Keratinocyte (primary cell): ENCODE results near the gene DGKQ. TPM values are rescaled to one million over a fixed set of nuclear protein-coding genes. Genes with fewer than 3 reads are reported as not detected.

Experiments used
- DNase-seq: peaks from one replicate; pipeline ENCODE4 v3.0.0-alpha.2; 2011; ENCODE audit warnings: low read depth, missing footprints, low spot score
- FAIRE-seq: peaks from 2 replicates; lab custom pipeline; 2011; peaks lifted over from hg19 to GRCh38; lab: Jason Lieb, UNC
- H2AFZ ChIP-seq: 2 replicates; pipeline ENCODE4 v1.6.0; 2012; ENCODE audit warnings: low read length, control low read depth, inconsistent platforms; ENCODE audit not compliant: control insufficient read depth
- H3K27ac ChIP-seq: 2 replicates; pipeline ENCODE4 v1.5.1; 2011; ENCODE audit warnings: low read length; ENCODE audit not compliant: control insufficient read depth, insufficient read depth
- H3K27me3 ChIP-seq: 3 replicates; pipeline ENCODE4 v1.6.0; 2011; ENCODE audit warnings: low read length; ENCODE audit not compliant: control insufficient read depth, insufficient read depth; ENCODE audit errors: extremely low read depth
- H3K36me3 ChIP-seq, 2 experiments: 2 replicates in 1 of 2; 3 replicates in 1 of 2; pipeline ENCODE4 v1.5.1; 2011; ENCODE audit warnings: low read length in 2 of 2, mild to moderate bottlenecking in 1 of 2; ENCODE audit not compliant: control insufficient read depth in 2 of 2, insufficient read depth in 2 of 2; ENCODE audit errors: extremely low read depth in 1 of 2
- H3K4me1 ChIP-seq: 3 replicates; pipeline ENCODE4 v1.5.1; 2011; ENCODE audit warnings: low read length; ENCODE audit not compliant: control insufficient read depth, insufficient read depth; ENCODE audit errors: extremely low read depth
- H3K4me2 ChIP-seq: 3 replicates; pipeline ENCODE4 v1.6.0; 2011; ENCODE audit warnings: low read depth, low read length; ENCODE audit not compliant: control insufficient read depth, insufficient read depth; ENCODE audit errors: extremely low read depth
- H3K4me3 ChIP-seq, 3 experiments: fragments of 200-600 bp in 1 of 3; sonication (generic) in 1 of 3; 2 replicates in 2 of 3; 3 replicates in 1 of 3; pipeline ENCODE4 v1.5.1; 2011 to 2016; ENCODE audit warnings: low read length in 3 of 3, mild to moderate bottlenecking in 3 of 3, control low read depth in 2 of 3, inconsistent platforms in 1 of 3, low read depth in 1 of 3, mixed read lengths in 1 of 3, mixed run types in 1 of 3, moderate library complexity in 1 of 3; ENCODE audit not compliant: control insufficient read depth in 2 of 3, insufficient read depth in 2 of 3; ENCODE audit errors: extremely low read depth in 1 of 3
- H3K79me2 ChIP-seq: 2 replicates; pipeline ENCODE4 v1.6.0; 2012; ENCODE audit warnings: low read length; ENCODE audit not compliant: control insufficient read depth, insufficient read depth
- H3K9ac ChIP-seq: 3 replicates; pipeline ENCODE4 v1.6.0; 2011; ENCODE audit warnings: low read length; ENCODE audit not compliant: control insufficient read depth, insufficient read depth; ENCODE audit errors: extremely low read depth
- H3K9me1 ChIP-seq: 3 replicates; pipeline ENCODE4 v1.6.0; 2011; ENCODE audit warnings: low read length; ENCODE audit not compliant: control insufficient read depth, insufficient read depth; ENCODE audit errors: extremely low read depth
- H3K9me3 ChIP-seq: 2 replicates; pipeline ENCODE4 v1.5.1; 2012; ENCODE audit warnings: low read depth, low read length; ENCODE audit not compliant: control insufficient read depth
- H4K20me1 ChIP-seq: 3 replicates; pipeline ENCODE4 v1.6.0; 2011; ENCODE audit warnings: low read length; ENCODE audit not compliant: control insufficient read depth, insufficient read depth; ENCODE audit errors: extremely low read depth
- EZH2 ChIP-seq: IDR thresholded peaks from one replicate; pipeline ENCODE4 v1.6.1; 2012; ENCODE audit warnings: inconsistent platforms, mild to moderate bottlenecking, low read length, moderate library complexity
- dilution Hi-C: fragments of 300-500 bp; cut with MboI; formaldehyde crosslinking; loops from one replicate; pipeline ENCODE4 v1.7.0; 2020; ENCODE audit warnings: low sequenced_read_pairs; ENCODE audit not compliant: extremely low pct_ligation_motif_present
- polyA plus RNA-seq, 5 experiments: library from polyadenylated mRNA; depleted of rRNA in 3 of 5; stranded (reverse) in 3 of 5; stranded (forward) in 1 of 5; unstranded in 1 of 5; fragments of >200 nt; gene quantifications; 1 replicate in 1 of 5; 2 replicates in 3 of 5; 3 replicates in 1 of 5; pipeline versions ENCODE4 v1.2.1 to v1.2.3, GENCODE V29; 2011 to 2012; ENCODE audit warnings: missing spikeins in 2 of 5, low read depth in 1 of 5, low replicate concordance in 1 of 5
- TF ChIP-seq, protein P1 (sequence below), 3 experiments: IDR thresholded peaks in 1 of 3; conservative IDR thresholded peaks in 1 of 3; optimal IDR thresholded peaks in 1 of 3; 2 replicates in 2 of 3; 3 replicates in 1 of 3; pipeline versions ENCODE3 to v1.5.1; 2011; ENCODE audit warnings: low read length in 3 of 3, mild to moderate bottlenecking in 3 of 3, moderate library complexity in 2 of 3, control low read depth in 1 of 3, inconsistent platforms in 1 of 3; ENCODE audit not compliant: insufficient read depth in 2 of 3; ENCODE audit errors: extremely low read depth in 1 of 3

The DGKQ gene
- polyA plus RNA-seq, 1 donor (not counting 4 experiments of a cell fraction or from before 2014, with no cell fraction given) = 5.3 TPM

DNA sequence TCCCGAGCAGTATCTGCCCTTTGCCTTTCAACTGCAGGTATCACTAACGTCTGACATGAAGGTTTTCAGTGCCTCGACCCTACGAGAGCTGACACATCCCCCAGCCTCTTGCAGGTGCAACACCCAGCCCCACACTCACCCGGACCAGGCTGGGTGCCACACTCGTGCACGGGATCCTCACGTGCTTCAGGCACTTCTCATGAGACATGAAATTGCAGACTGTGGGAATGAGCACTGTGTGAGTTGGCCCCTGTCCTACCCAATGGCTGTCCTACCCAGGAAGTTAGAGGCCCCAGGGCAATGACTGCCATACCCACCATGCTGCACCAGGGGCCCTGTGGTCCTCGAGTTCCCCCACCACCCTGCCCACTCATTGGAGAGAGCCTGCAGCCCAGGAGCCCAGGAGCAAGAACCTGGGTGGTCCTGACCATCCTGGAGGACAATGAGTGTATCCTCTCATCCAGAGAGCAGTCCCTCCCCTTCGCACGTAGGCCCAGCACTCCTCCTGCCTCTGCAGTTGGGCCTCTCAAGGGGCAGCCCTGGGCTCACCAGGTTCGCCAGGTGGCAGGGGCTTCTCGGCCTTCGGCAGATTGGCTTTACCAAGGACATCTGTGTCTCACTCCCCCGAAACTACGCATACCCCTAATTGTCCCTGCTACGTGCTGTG lies 2.4 kb downstream of the DGKQ start:
- no peaks in the 10 kb centered on the region for H3K9me3 ChIP-seq
- no peak for DNase-seq
- peaks cover 3% of the 10 kb centered on the region for H4K20me1 ChIP-seq
- TF ChIP-seq EZH2 = no peak
- TF ChIP-seq, protein P1, sequence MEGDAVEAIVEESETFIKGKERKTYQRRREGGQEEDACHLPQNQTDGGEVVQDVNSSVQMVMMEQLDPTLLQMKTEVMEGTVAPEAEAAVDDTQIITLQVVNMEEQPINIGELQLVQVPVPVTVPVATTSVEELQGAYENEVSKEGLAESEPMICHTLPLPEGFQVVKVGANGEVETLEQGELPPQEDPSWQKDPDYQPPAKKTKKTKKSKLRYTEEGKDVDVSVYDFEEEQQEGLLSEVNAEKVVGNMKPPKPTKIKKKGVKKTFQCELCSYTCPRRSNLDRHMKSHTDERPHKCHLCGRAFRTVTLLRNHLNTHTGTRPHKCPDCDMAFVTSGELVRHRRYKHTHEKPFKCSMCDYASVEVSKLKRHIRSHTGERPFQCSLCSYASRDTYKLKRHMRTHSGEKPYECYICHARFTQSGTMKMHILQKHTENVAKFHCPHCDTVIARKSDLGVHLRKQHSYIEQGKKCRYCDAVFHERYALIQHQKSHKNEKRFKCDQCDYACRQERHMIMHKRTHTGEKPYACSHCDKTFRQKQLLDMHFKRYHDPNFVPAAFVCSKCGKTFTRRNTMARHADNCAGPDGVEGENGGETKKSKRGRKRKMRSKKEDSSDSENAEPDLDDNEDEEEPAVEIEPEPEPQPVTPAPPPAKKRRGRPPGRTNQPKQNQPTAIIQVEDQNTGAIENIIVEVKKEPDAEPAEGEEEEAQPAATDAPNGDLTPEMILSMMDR (optimal IDR thresholded peaks at IDR 0.05 in 1 of 3, IDR thresholded peaks at IDR 0.05 in 1 of 3, conservative IDR thresholded peaks at IDR 0.05 in 1 of 3; ENCODE audit: extremely low read depth in 1 of 3, insufficient read depth in 2 of 3, low read length in 3 of 3) = no peak
- H3K4me1 ChIP-seq = peaks cover 19% of the 10 kb centered on the region
- H3K4me2 ChIP-seq = peak overlapping the region; percentile 80
- FAIRE-seq = no peak
- no peaks in the 10 kb centered on the region for H3K9me1 ChIP-seq
- no peak overlapping the region for H3K4me3 ChIP-seq
- no peak overlapping the region for H3K27ac ChIP-seq
- no peak overlapping the region for H3K9ac ChIP-seq
- peaks cover 0 to 2% of the 10 kb centered on the region in 2 experiments for H3K36me3 ChIP-seq
- peaks cover 5% of the 10 kb centered on the region for H3K27me3 ChIP-seq
- no peaks in the 10 kb centered on the region for H3K79me2 ChIP-seq
- no peak overlapping the region for H2AFZ ChIP-seq
- dilution Hi-C loops = no loop called here

DNA sequence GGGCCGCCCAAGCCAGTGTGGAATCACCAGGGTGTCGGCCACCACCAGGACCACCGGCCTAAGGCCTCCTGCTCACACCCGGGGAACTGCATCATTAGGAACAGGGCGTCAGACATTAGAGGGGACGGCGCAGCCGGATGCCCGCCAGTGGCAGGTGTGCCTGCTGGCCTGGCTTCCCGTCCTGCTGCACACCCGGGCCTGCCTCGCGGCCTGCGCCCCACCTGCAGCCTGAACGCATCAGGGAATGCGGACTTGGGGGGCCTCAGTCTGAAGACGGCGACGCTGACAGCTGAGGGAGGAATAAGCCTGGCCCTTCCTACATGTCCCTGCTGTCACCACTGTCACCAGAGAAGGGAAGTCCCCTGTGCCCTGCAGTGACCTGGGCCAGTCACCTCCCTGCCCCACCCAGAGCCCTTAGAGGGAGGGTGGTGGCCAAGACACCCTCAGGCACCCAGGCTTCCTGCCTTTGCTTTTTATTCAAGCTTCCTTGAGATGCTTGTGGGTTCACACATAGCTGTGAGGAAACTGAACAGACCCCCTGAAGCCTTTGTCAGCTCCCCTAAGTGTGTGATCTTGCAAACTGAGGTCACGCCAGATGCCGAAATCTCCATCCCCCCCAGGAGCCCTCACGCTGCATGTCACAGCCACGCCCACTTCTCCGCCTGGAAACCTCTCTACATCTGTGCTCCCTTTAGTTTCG lies 3.2 kb downstream of the DGKQ start:
- H3K9me3 ChIP-seq = no peaks in the 10 kb centered on the region
- H3K79me2 ChIP-seq = no peaks in the 10 kb centered on the region
- H3K4me2 ChIP-seq = no peak overlapping the region
- H3K9ac ChIP-seq = no peak overlapping the region
- H3K9me1 ChIP-seq = no peaks in the 10 kb centered on the region
- no peak for FAIRE-seq
- H4K20me1 ChIP-seq = peaks cover 3% of the 10 kb centered on the region
- TF ChIP-seq, protein P1 (optimal IDR thresholded peaks at IDR 0.05 in 1 of 3, IDR thresholded peaks at IDR 0.05 in 1 of 3, conservative IDR thresholded peaks at IDR 0.05 in 1 of 3; ENCODE audit: extremely low read depth in 1 of 3, insufficient read depth in 2 of 3, low read length in 3 of 3) = no peak
- TF ChIP-seq EZH2 = no peak
- H3K27ac ChIP-seq = no peak overlapping the region
- peaks cover 3 to 8% of the 10 kb centered on the region in 2 experiments for H3K36me3 ChIP-seq
- H3K4me3 ChIP-seq = no peak overlapping the region
- no peak for DNase-seq
- no peak overlapping the region for H2AFZ ChIP-seq
- peaks cover 19% of the 10 kb centered on the region for H3K4me1 ChIP-seq
- dilution Hi-C loops = no loop called here
- peaks cover 5% of the 10 kb centered on the region for H3K27me3 ChIP-seq
